SK-N-SH treated with all-trans-retinoic acid at 6 μM for 48 hours (cell line): Measurements from ENCODE around the gene CFAP107.

Experiments
- ATAC-seq: fragments of 200-7000 bp; cut with Tn5 transposase; 3 replicates; pipeline ENCODE4 v1.9.1; 2020; ENCODE audit warnings: mild to moderate bottlenecking, moderate library complexity
- ARNTL ChIP-seq: fragments of 450-650 bp; formaldehyde crosslinking; IDR thresholded peaks from 2 replicates; pipeline ENCODE4 v1.5.0; 2020; ENCODE audit warnings: low read depth, mild to moderate bottlenecking, moderate library complexity, borderline replicate concordance
- CREB5 ChIP-seq: fragments of 250-450 bp; sonication (Bioruptor Pico); IDR thresholded peaks from 2 replicates; pipeline ENCODE4 v1.5.1; 2020; ENCODE audit warnings: low read depth, mild to moderate bottlenecking, moderate library complexity
- CSDC2 ChIP-seq: fragments of 250-450 bp; sonication (Bioruptor Pico); IDR thresholded peaks from 2 replicates; pipeline ENCODE4 v1.5.0; 2020; ENCODE audit warnings: mild to moderate bottlenecking, moderate library complexity
- CSRNP3 ChIP-seq: fragments of 250-450 bp; sonication (Bioruptor Pico); IDR thresholded peaks from 2 replicates; pipeline ENCODE4 v1.5.1; 2021; ENCODE audit warnings: mild to moderate bottlenecking, moderate library complexity
- GLIS3 ChIP-seq: fragments of 250-450 bp; sonication (Bioruptor Pico); IDR thresholded peaks from 2 replicates; pipeline ENCODE4 v1.5.0; 2020; ENCODE audit warnings: mild to moderate bottlenecking, moderate library complexity
- OSR1 ChIP-seq: fragments of 250-450 bp; sonication (Bioruptor Pico); IDR thresholded peaks from 2 replicates; pipeline ENCODE4 v1.8.0; 2022; ENCODE audit warnings: moderate library complexity, mild to moderate bottlenecking, inconsistent platforms
- PATZ1 ChIP-seq: fragments of 250-450 bp; sonication (Bioruptor Pico); IDR thresholded peaks from 2 replicates; pipeline ENCODE4 v1.8.0; 2020; ENCODE audit warnings: mild to moderate bottlenecking, moderate library complexity, borderline replicate concordance
- POU6F1 ChIP-seq: fragments of 250-450 bp; sonication (Bioruptor Pico); IDR thresholded peaks from 2 replicates; pipeline ENCODE4 v1.8.0; 2021; ENCODE audit warnings: low read depth, mild to moderate bottlenecking, moderate library complexity, borderline replicate concordance
- PPARA ChIP-seq: fragments of 250-450 bp; sonication (Bioruptor Pico); IDR thresholded peaks from 2 replicates; pipeline ENCODE4 v1.5.0; 2020; ENCODE audit warnings: mild to moderate bottlenecking, borderline replicate concordance
- RARB ChIP-seq: fragments of 250-450 bp; sonication (Bioruptor Pico); IDR thresholded peaks from 2 replicates; pipeline ENCODE4 v1.8.0; 2021; ENCODE audit warnings: mild to moderate bottlenecking, moderate library complexity
- SNAI2 ChIP-seq: fragments of 250-450 bp; sonication (Bioruptor Pico); IDR thresholded peaks from 2 replicates; pipeline ENCODE4 v1.5.0; 2020; ENCODE audit warnings: mild to moderate bottlenecking, moderate library complexity
- TCF4 ChIP-seq: fragments of 250-450 bp; sonication (Bioruptor Pico); IDR thresholded peaks from 2 replicates; pipeline ENCODE4 v1.8.0; 2021; ENCODE audit warnings: mild to moderate bottlenecking, moderate library complexity, borderline replicate concordance
- TOX ChIP-seq: fragments of 250-450 bp; sonication (Bioruptor Pico); IDR thresholded peaks from 2 replicates; pipeline ENCODE4 v1.8.0; 2021; ENCODE audit warnings: mild to moderate bottlenecking, moderate library complexity, borderline replicate concordance
- TSHZ2 ChIP-seq: fragments of 250-450 bp; sonication (Bioruptor Pico); IDR thresholded peaks from 2 replicates; pipeline ENCODE4 v1.5.0; 2020; ENCODE audit warnings: mild to moderate bottlenecking, moderate library complexity
- ZC3H10 ChIP-seq: fragments of 250-450 bp; sonication (Bioruptor Pico); IDR thresholded peaks from 2 replicates; pipeline ENCODE4 v1.5.1; 2021; ENCODE audit warnings: mild to moderate bottlenecking, moderate library complexity
- ZFP3 ChIP-seq: fragments of 250-450 bp; sonication (Bioruptor Pico); IDR thresholded peaks from 2 replicates; pipeline ENCODE4 v1.5.0; 2020; ENCODE audit warnings: mild to moderate bottlenecking, moderate library complexity
- ZFP30 ChIP-seq: fragments of 450-650 bp; formaldehyde crosslinking; IDR thresholded peaks from 2 replicates; pipeline ENCODE4 v1.5.0; 2022; ENCODE audit warnings: mild to moderate bottlenecking, moderate library complexity
- ZNF565 ChIP-seq: fragments of 450-650 bp; formaldehyde crosslinking; conservative IDR thresholded peaks from 2 replicates; pipeline ENCODE4 v1.5.0; 2020; ENCODE audit warnings: low read depth, mild to moderate bottlenecking, moderate library complexity
- ZNF70 ChIP-seq: fragments of 450-650 bp; formaldehyde crosslinking; IDR thresholded peaks from 2 replicates; pipeline ENCODE4 v1.5.0; 2020; ENCODE audit warnings: mild to moderate bottlenecking, moderate library complexity
- ZNF8 ChIP-seq: fragments of 450-650 bp; formaldehyde crosslinking; IDR thresholded peaks from 2 replicates; pipeline ENCODE4 v1.5.0; 2020; ENCODE audit warnings: mild to moderate bottlenecking, moderate library complexity

CFAP107 gene

GRCh38 chr1:12697397-12697796 is 48.6 kb upstream of the CFAP107 start:
- TF ChIP-seq CSDC2 (CRISPR knock-in tag): no peak
- no peak for TF ChIP-seq ZFP30
- no peak for TF ChIP-seq PPARA (CRISPR knock-in tag)
- TF ChIP-seq SNAI2: no peak
- TF ChIP-seq TSHZ2 (CRISPR knock-in tag): no peak
- no peak for ATAC-seq

GRCh38 chr1:12703821-12704451 is 42.1 kb upstream of the CFAP107 start:
- TF ChIP-seq ZNF8 (CRISPR knock-in tag) (no peak), TOX (CRISPR knock-in tag) (no peak), RARB (CRISPR knock-in tag) (no peak), SNAI2 (no peak), ARNTL (CRISPR knock-in tag) (no peak), ZNF565 (CRISPR knock-in tag) (no peak), PPARA (CRISPR knock-in tag) (no peak), ZFP30 (no peak), PATZ1 (CRISPR knock-in tag) (no peak)
- ATAC-seq: no peak

- TF ChIP-seq ZNF70 (CRISPR knock-in tag) (no peak), ZC3H10 (CRISPR knock-in tag) (no peak), SNAI2 (no peak), ZNF565 (CRISPR knock-in tag) (no peak), ZFP3 (CRISPR knock-in tag) (no peak), TCF4 (CRISPR knock-in tag) (no peak), ZNF8 (CRISPR knock-in tag) (no peak), CREB5 (CRISPR knock-in tag) (no peak), GLIS3 (no peak), OSR1 (CRISPR knock-in tag) (no peak)
- ATAC-seq: no peak
Measured at GRCh38 chr1:12706061-12706460, 39.9 kb upstream of the CFAP107 start.

GRCh38 chr1:12708396-12709090 is 37.5 kb upstream of the CFAP107 start:
- no peak for ATAC-seq
- TF ChIP-seq PATZ1 (CRISPR knock-in tag) (no peak), ZFP30 (no peak), ARNTL (CRISPR knock-in tag) (no peak), CSRNP3 (CRISPR knock-in tag) (no peak), RARB (CRISPR knock-in tag) (no peak), POU6F1 (CRISPR knock-in tag) (no peak), ZNF565 (CRISPR knock-in tag) (no peak), GLIS3 (no peak), CSDC2 (CRISPR knock-in tag) (no peak), SNAI2 (no peak), ZFP3 (CRISPR knock-in tag) (no peak), TOX (CRISPR knock-in tag) (no peak)
